K562 (cell line): ENCODE data around the gene BOC. TPM values are rescaled to one million over a fixed set of nuclear protein-coding genes. Genes with fewer than 3 reads are reported as not detected.

ENCODE experiments used
- ATAC-seq: fragments of 200-7000 bp; cut with Tn5 transposase; 3 replicates; pipeline ENCODE4 v1.9.1; 2020; ENCODE audit warnings: moderate library complexity
- BruUV-seq: library from RNA; stranded (reverse); fragments of 400-500 nt; replicated peaks from 2 replicates; lab custom pipeline; 2021; lab: Mats Ljungman, UMichigan
- CTCF ChIA-PET: fragments of 300-600 bp; formaldehyde crosslinking; extraction: SDS; loops from one replicate; lab custom pipeline; 2021; ENCODE audit warnings: low intra/inter-chr PET ratio; lab: Yijun Ruan, JAX
- POLR2A ChIA-PET: fragments of 300-600, 350-650 bp; sonication (Branson Sonifier 250); formaldehyde crosslinking; extraction: SDS; loops from one replicate; lab custom pipeline; 2021; ENCODE audit warnings: antibody characterized with exemption, inconsistent platforms; lab: Yijun Ruan, JAX
- DNase-seq, 4 experiments: peaks; one replicate each; pipeline versions ENCODE4 v3.0.0 to v3.0.0-alpha.2; 2011 to 2018; ENCODE audit warnings: low spot score in 3 of 4, mixed read lengths in 3 of 4; ENCODE audit errors: extremely low read depth in 1 of 4
- FAIRE-seq: peaks from 2 replicates; lab custom pipeline; 2011; peaks lifted over from hg19 to GRCh38; lab: Jason Lieb, UNC
- H2AFZ ChIP-seq: 2 replicates; pipeline ENCODE4 v1.6.0; 2011; ENCODE audit warnings: low read depth, low read length, control low read depth, inconsistent platforms
- H3K27ac ChIP-seq: fragments of 200-600 bp; 3 replicates; pipeline ENCODE4 v1.8.0; 2011; ENCODE audit warnings: low read depth, mild to moderate bottlenecking, control low read depth, inconsistent platforms, low read length, moderate library complexity, mixed read lengths; ENCODE audit errors: extremely low read depth
- H3K27me3 ChIP-seq, 2 experiments: fragments of 300-600 bp in 1 of 2; 2 replicates in 1 of 2; 3 replicates in 1 of 2; pipeline versions ENCODE4 v1.6.0 to v1.8.0; 2011; ENCODE audit warnings: inconsistent platforms in 2 of 2, low read length in 2 of 2, mild to moderate bottlenecking in 1 of 2, mixed read lengths in 1 of 2, moderate library complexity in 1 of 2; ENCODE audit not compliant: control insufficient read depth in 2 of 2, insufficient read depth in 2 of 2
- H3K36me3 ChIP-seq: fragments of 300-600 bp; 3 replicates; pipeline ENCODE4 v1.8.0; 2011; ENCODE audit warnings: mild to moderate bottlenecking, low read length, inconsistent platforms; ENCODE audit not compliant: control insufficient read depth, insufficient read depth
- H3K4me1 ChIP-seq, 2 experiments: fragments of 200-600 bp in 1 of 2; replicated peaks in 1 of 2; 2 replicates in 1 of 2; 3 replicates in 1 of 2; pipeline versions ENCODE4 v1.5.1 to v1.8.0; 2011; ENCODE audit warnings: inconsistent platforms in 2 of 2, low read length in 2 of 2, mild to moderate bottlenecking in 1 of 2, mixed read lengths in 1 of 2, moderate library complexity in 1 of 2; ENCODE audit not compliant: control insufficient read depth in 2 of 2, insufficient read depth in 2 of 2
- H3K4me2 ChIP-seq: 2 replicates; pipeline ENCODE4 v1.6.1; 2011; ENCODE audit warnings: low read length, control low read depth, inconsistent platforms, mixed read lengths; ENCODE audit not compliant: insufficient read depth
- H3K4me3 ChIP-seq: fragments of 200-600 bp; sonication (generic), shearing (Covaris generic); 2 replicates; pipeline ENCODE4 v1.5.1; 2016; ENCODE audit warnings: control low read depth, inconsistent platforms
- H3K79me2 ChIP-seq: fragments of 200-600 bp; 3 replicates; pipeline ENCODE4 v1.8.0; 2011; ENCODE audit warnings: low read length, inconsistent platforms; ENCODE audit not compliant: control insufficient read depth, insufficient read depth
- H3K9ac ChIP-seq, 2 experiments: 2 replicates each; pipeline versions ENCODE4 v1.6.0 to v1.6.1; 2011; ENCODE audit warnings: low read depth in 2 of 2, low read length in 2 of 2, control low read depth in 1 of 2, inconsistent platforms in 1 of 2, mild to moderate bottlenecking in 1 of 2, mixed read lengths in 1 of 2; ENCODE audit not compliant: insufficient read depth in 1 of 2
- H3K9me1 ChIP-seq: one replicate; pipeline ENCODE4 v1.6.0; 2011; ENCODE audit warnings: inconsistent platforms, mild to moderate bottlenecking, low read length, moderate library complexity; ENCODE audit not compliant: control insufficient read depth, insufficient read depth
- H3K9me3 ChIP-seq: replicated peaks from 2 replicates; pipeline ENCODE4 v1.5.1; 2011; ENCODE audit warnings: low read depth, low read length, inconsistent platforms; ENCODE audit not compliant: control insufficient read depth, insufficient read depth
- H4K20me1 ChIP-seq: replicated peaks from 2 replicates; pipeline ENCODE4 v1.6.1; 2011; ENCODE audit warnings: low read length, inconsistent platforms, mixed read lengths; ENCODE audit not compliant: control insufficient read depth, insufficient read depth
- ATF1 ChIP-seq, 2 experiments: fragments of 450-650 bp in 1 of 2; IDR thresholded peaks; 2 replicates each; pipeline ENCODE4 v1.6.1; 2016; ENCODE audit warnings: missing compliant biosample characterization in 1 of 2, missing genetic modification characterization in 1 of 2
- BACH1 ChIP-seq: fragments of 200-800 bp; sonication (Bioruptor generic); IDR thresholded peaks from 2 replicates; pipeline ENCODE4 v1.6.1; 2016; ENCODE audit warnings: missing genetic modification characterization, missing compliant biosample characterization
- E2F3 ChIP-seq: fragments of 250-450 bp; sonication (Bioruptor Pico); IDR thresholded peaks from 2 replicates; pipeline ENCODE4 v1.4.0; 2020; ENCODE audit warnings: mild to moderate bottlenecking
- HNRNPH1 ChIP-seq: fragments of 200-400 bp; formaldehyde crosslinking; optimal IDR thresholded peaks from 2 replicates; pipeline ENCODE3; 2017; ENCODE audit warnings: low read depth, mild to moderate bottlenecking, low read length, moderate library complexity
- ILK ChIP-seq: fragments of 450-650 bp; IDR thresholded peaks from 2 replicates; pipeline ENCODE4 v1.6.1; 2016; ENCODE audit warnings: missing genetic modification characterization, low read depth, mild to moderate bottlenecking, missing compliant biosample characterization, moderate library complexity, borderline replicate concordance
- L3MBTL2 ChIP-seq: fragments of 450-650 bp; IDR thresholded peaks from 2 replicates; pipeline ENCODE4 v1.6.1; 2016; ENCODE audit warnings: mild to moderate bottlenecking, moderate library complexity
- MYBL2 ChIP-seq, 2 experiments: fragments of 450-650 bp in 1 of 2; sonication (generic) in 1 of 2; formaldehyde crosslinking in 1 of 2; IDR thresholded peaks; 2 replicates each; pipeline versions ENCODE4 v1.6.1 to v1.8.1; 2017 to 2022; ENCODE audit warnings: borderline replicate concordance in 1 of 2, inconsistent platforms in 1 of 2, low read depth in 1 of 2, mild to moderate bottlenecking in 1 of 2, missing genetic modification reagents in 1 of 2, moderate library complexity in 1 of 2
- NEUROD1 ChIP-seq: fragments of 150-350 bp; IDR thresholded peaks from 2 replicates; pipeline ENCODE4 v1.6.1; 2014; ENCODE audit warnings: borderline replicate concordance, low read length, low read depth; ENCODE audit not compliant: partially characterized antibody
- POU5F1 ChIP-seq: fragments of 150-350 bp; IDR thresholded peaks from 2 replicates; pipeline ENCODE4 v1.6.1; 2014; ENCODE audit warnings: borderline replicate concordance, low read length, low read depth, mild to moderate bottlenecking; ENCODE audit not compliant: partially characterized antibody
- SMARCA4 ChIP-seq: fragments of 450-650 bp; IDR thresholded peaks from 2 replicates; pipeline ENCODE4 v1.6.1; 2016
- ZNF23 ChIP-seq: fragments of 250-450 bp; sonication (Bioruptor Pico); IDR thresholded peaks from 2 replicates; pipeline ENCODE4 v1.4.0; 2020; ENCODE audit warnings: mild to moderate bottlenecking
- ZNF263 ChIP-seq: sonication (generic); formaldehyde crosslinking; IDR thresholded peaks from 2 replicates; pipeline ENCODE4 v1.8.0; 2022; ENCODE audit warnings: mild to moderate bottlenecking, missing genetic modification reagents, borderline replicate concordance
- ZSCAN29 ChIP-seq: fragments of 450-650 bp; IDR thresholded peaks from 2 replicates; pipeline ENCODE4 v1.6.1; 2017
- WGBS: fragments of 100-300 bp; shearing (Covaris generic); methylation state at CpG from one replicate; pipeline ENCODE4 v1.1.6; 2016; ENCODE audit warnings: low coverage, mixed read lengths; ENCODE audit not compliant: insufficient coverage; ENCODE audit errors: missing lambda C conversion rate; 5-methylcytosine and 5-hydroxymethylcytosine counted together
- in situ Hi-C: fragments of 300-500 bp; cut with MboI; formaldehyde crosslinking; loops from 4 replicates; pipeline ENCODE4 v1.15.0; 2018; ENCODE audit warnings: inconsistent platforms, mixed read lengths
- intact Hi-C: fragments of 100-400 bp; cut with micrococcal nuclease; formaldehyde crosslinking; loops from 2 replicates; pipeline ENCODE4 v1.14.2; 2022
- polyA plus RNA-seq, 8 experiments: library from polyadenylated mRNA; depleted of rRNA in 4 of 8; stranded (reverse) in 5 of 8; unstranded in 3 of 8; fragments of >200 nt; fragmentation: Nextera tagmentation in 2 of 8; fragmentation: Illumina TruSeq in 1 of 8; extraction: Ambion mirVana in 2 of 8; extraction: Trizol in 1 of 8; gene quantifications; 2 replicates each; pipeline versions ENCODE4 v1.2.1 to v1.2.3, GENCODE V29; 2011 to 2014; ENCODE audit warnings: inconsistent platforms in 1 of 8, missing spikeins in 1 of 8
- total RNA-seq, 7 experiments: library from RNA; depleted of rRNA in 6 of 7; stranded (reverse); fragments of >200 nt in 6 of 7; fragmentation: Illumina TruSeq in 2 of 7; extraction: Trizol in 2 of 7; gene quantifications; 2 replicates each; pipeline versions ENCODE4 v1.2.1 to v1.2.3, GENCODE V29; 2011 to 2021; ENCODE audit warnings: low replicate concordance in 1 of 7
- TF ChIP-seq, protein P1 (sequence below): fragments of 450-650 bp; formaldehyde crosslinking; IDR thresholded peaks from 2 replicates; pipeline ENCODE4 v1.4.0; 2020; ENCODE audit warnings: mild to moderate bottlenecking, mixed read lengths

BOC gene
- total and polyA plus RNA-seq, 9 of the 15 experiments (the other 6 are each of a cell fraction or from before 2014, with no cell fraction given): not detected

DNA sequence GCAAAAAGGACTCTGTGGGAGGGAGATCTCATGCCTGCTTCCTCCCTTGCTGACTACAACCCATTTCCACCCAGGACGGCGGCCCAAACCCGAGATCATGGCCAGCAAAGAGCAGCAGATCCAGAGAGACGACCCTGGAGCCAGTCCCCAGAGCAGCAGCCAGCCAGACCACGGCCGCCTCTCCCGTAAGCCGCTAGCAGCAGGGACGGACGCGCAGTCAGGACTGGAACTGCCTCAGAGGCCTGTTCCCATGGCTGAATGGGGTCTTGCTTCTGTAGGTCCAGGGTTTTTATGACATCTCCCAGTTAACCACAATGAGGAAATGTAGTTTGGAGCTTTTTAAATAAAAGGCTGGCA is 67.2 kb downstream of the BOC start:
- no TSS peak for BruUV-seq
- intact Hi-C loops: no loop called here
- H4K20me1 ChIP-seq: no peaks in the 10 kb centered on the region
- CTCF ChIA-PET: no interaction called here
- H3K9me3 ChIP-seq: no peaks in the 10 kb centered on the region
- in situ Hi-C loops: loop anchor here (25.0 kb wide), 2 partner anchors 541 to 691 kb away; no protein-coding TSS in a partner anchor
- no peak overlapping the region for H3K27ac ChIP-seq
- H3K79me2 ChIP-seq: no peaks in the 10 kb centered on the region
- ATAC-seq (no peak), FAIRE-seq (no peak), DNase-seq (no peak)
- H3K4me3 ChIP-seq: no peak overlapping the region
- TF ChIP-seq L3MBTL2 (no peak), MYBL2 (IDR thresholded peaks at IDR 0.05; ENCODE audit: low read depth) (no peak), MYBL2 (CRISPR knock-in tag; IDR thresholded peaks at IDR 0.05; ENCODE audit: borderline replicate concordance) (no peak), ILK (tag) (no peak), ATF1 (CRISPR knock-in tag; IDR thresholded peaks at IDR 0.05) (no peak), ATF1 (tag; IDR thresholded peaks at IDR 0.05) (no peak), NEUROD1 (no peak), ZSCAN29 (no peak), ZNF23 (no peak), E2F3 (CRISPR knock-in tag) (no peak), HNRNPH1 (no peak), BACH1 (tag) (no peak), SMARCA4 (no peak), ZNF263 (CRISPR knock-in tag) (no peak), POU5F1 (no peak)
- TF ChIP-seq, protein P1, sequence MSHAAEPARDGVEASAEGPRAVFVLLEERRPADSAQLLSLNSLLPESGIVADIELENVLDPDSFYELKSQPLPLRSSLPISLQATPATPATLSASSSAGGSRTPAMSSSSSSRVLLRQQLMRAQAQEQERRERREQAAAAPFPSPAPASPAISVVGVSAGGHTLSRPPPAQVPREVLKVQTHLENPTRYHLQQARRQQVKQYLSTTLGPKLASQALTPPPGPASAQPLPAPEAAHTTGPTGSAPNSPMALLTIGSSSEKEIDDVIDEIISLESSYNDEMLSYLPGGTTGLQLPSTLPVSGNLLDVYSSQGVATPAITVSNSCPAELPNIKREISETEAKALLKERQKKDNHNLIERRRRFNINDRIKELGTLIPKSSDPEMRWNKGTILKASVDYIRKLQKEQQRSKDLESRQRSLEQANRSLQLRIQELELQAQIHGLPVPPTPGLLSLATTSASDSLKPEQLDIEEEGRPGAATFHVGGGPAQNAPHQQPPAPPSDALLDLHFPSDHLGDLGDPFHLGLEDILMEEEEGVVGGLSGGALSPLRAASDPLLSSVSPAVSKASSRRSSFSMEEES (CRISPR knock-in tag): no peak
- TF ChIP-seq, all 486 proteins: peak for 0
- Histone ChIP-seq H3K4me2 (no peak overlapping the region), H3K27me3 (peaks cover 7 to 55% of the 10 kb centered on the region in 2 experiments; a peak in 3 of 5 replicates), H3K9ac (no peak overlapping the region), H3K4me1 (peaks cover 4% of the 10 kb centered on the region in 2 experiments; a peak in 2 of 5 replicates), H3K9me1 (no peaks in the 10 kb centered on the region), H3K36me3 (no peaks in the 10 kb centered on the region), H2AFZ (no peak overlapping the region)
- POLR2A ChIA-PET: interaction anchor here (1.0 kb wide), 1 partner anchor 20 kb away, joined by 3 read pairs; no protein-coding TSS in a partner anchor
- WGBS: 47% methylated on average over 11 of the region's 11 CpGs
